GM13977 (cell line): Measurements from ENCODE around the gene SPAG9.

ENCODE experiments used
- DNase-seq: peaks from one replicate; pipeline ENCODE4 v3.0.0; 2012; ENCODE audit warnings: low spot score
- in situ Hi-C: fragments of 300-500 bp; cut with MboI; formaldehyde crosslinking; loops from one replicate; pipeline ENCODE4 v1.12.0; 2022; ENCODE audit warnings: low sequenced_read_pairs, low pct_unique_long_range_greater_than_20kb, mixed read lengths, inconsistent platforms; ENCODE audit not compliant: unreplicated experiment
- TF ChIP-seq, protein P1 (sequence below): IDR thresholded peaks from 2 replicates; pipeline ENCODE4 v1.5.1; 2012; ENCODE audit warnings: mild to moderate bottlenecking, control low read depth; ENCODE audit not compliant: insufficient read depth; ENCODE audit errors: extremely low read depth, missing control alignments

The SPAG9 gene

GRCh38 chr17:51014129-51014528 is 106.5 kb downstream of the SPAG9 start:
- TF ChIP-seq, protein P1, sequence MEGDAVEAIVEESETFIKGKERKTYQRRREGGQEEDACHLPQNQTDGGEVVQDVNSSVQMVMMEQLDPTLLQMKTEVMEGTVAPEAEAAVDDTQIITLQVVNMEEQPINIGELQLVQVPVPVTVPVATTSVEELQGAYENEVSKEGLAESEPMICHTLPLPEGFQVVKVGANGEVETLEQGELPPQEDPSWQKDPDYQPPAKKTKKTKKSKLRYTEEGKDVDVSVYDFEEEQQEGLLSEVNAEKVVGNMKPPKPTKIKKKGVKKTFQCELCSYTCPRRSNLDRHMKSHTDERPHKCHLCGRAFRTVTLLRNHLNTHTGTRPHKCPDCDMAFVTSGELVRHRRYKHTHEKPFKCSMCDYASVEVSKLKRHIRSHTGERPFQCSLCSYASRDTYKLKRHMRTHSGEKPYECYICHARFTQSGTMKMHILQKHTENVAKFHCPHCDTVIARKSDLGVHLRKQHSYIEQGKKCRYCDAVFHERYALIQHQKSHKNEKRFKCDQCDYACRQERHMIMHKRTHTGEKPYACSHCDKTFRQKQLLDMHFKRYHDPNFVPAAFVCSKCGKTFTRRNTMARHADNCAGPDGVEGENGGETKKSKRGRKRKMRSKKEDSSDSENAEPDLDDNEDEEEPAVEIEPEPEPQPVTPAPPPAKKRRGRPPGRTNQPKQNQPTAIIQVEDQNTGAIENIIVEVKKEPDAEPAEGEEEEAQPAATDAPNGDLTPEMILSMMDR: no peak
- in situ Hi-C loops: no loop called here
- DNase-seq: no peak

- DNase-seq: no peak
- TF ChIP-seq, protein P1: no peak
- in situ Hi-C loops: no loop called here
Observed at GRCh38 chr17:51013322-51013721, 107.3 kb downstream of the SPAG9 start.

GRCh38 chr17:51012538-51012937 is 108.1 kb downstream of the SPAG9 start:
- TF ChIP-seq, protein P1: no peak
- in situ Hi-C loops: no loop called here
- no peak for DNase-seq

DNA sequence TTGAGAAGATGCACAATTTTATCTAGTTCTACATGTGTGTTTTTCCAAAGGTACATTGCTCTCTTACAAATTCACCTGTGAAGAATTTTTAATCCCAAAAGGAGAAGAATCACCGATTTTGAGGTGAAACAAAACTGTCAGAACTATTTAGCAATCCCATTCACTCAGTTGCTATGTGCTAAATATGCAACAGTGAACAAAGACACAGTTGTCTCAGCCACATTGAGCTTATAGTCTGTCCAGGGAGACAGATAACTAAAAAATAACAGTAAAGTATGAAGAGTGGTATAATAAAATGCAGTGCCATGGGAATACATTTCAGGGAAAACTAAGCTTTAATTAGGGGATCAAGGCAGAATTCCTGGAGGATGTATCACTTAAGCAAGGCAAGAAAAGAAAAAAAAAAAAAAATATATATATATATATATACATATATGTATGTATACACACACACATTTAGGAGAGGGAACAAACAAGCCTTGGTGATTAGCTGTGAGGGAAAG is 110.4 kb downstream of the SPAG9 start:
- no peak for DNase-seq
- TF ChIP-seq, protein P1: no peak
- in situ Hi-C loops: no loop called here

- TF ChIP-seq, protein P1: no peak
- in situ Hi-C loops: loop anchor here (10.0 kb wide), 2 partner anchors 58 to 148 kb away; partner anchors contain the start of gene NME1
- DNase-seq: no peak
Observed at GRCh38 chr17:51006601-51007000, 114.1 kb downstream of the SPAG9 start.

DNA sequence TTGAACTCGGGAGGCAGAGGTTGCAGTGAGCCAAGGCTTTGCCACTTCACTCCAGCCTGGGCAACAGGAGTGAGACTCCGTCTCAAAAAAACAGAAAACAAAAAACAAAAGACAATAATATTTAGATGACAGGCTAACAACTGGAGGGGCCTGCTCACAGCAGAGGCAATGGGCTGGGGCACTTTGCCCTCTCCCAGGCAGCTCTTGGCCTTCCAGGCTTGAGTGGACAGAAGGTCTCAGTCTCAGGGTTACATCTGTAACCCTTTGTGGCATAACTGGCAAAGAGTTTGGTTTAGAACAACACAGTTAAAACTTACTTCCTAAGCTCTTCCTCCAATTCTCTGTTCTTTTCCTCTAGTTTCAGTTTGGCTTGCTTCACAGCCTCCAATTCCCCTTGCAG is 114.9 kb downstream of the SPAG9 start:
- DNase-seq: no peak
- in situ Hi-C loops: loop anchor here (10.0 kb wide), 2 partner anchors 59 to 149 kb away; partner anchors contain the start of gene NME1
- TF ChIP-seq, protein P1: no peak

DNA sequence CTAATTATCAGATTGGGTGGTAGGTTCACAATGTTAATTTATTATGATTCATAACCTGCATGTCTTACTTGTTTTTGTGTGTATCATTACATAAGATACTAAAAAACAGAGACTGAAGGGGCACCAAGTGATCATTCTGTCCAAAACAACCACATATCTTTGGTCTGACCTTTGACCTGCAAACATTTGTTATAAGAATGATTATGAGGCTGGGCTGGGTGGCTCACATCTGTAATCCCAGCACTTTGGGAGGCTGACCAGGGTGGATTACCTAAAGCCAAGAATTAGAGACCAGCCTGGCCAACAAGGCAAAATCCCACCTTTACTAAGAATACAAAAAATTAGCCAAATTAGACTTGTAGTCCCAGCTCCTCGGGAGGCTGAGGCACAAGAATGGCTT is 116.4 kb downstream of the SPAG9 start:
- TF ChIP-seq, protein P1: no peak
- in situ Hi-C loops: loop anchor here (10.0 kb wide), 2 partner anchors 61 to 151 kb away; partner anchors contain the start of gene NME1
- no peak for DNase-seq
